HG03045 (cell line): ENCODE results near the gene CELF3.
"Not testable (repeated sequence)": the region's sequence is repeated elsewhere in the genome, so short reads cannot be mapped to it uniquely, and the experiment has no call there.

Experiments used
- ATAC-seq: cut with Tn5 transposase; IDR thresholded peaks from one replicate; pipeline ENCODE4 v1.9.1; 2021; ENCODE audit warnings: mild to moderate bottlenecking, moderate library complexity; ENCODE audit not compliant: unreplicated experiment

CELF3 gene

GRCh38 chr1:151704246-151704645, 12.4 kb downstream of the CELF3 start:
- ATAC-seq: no peak

DNA sequence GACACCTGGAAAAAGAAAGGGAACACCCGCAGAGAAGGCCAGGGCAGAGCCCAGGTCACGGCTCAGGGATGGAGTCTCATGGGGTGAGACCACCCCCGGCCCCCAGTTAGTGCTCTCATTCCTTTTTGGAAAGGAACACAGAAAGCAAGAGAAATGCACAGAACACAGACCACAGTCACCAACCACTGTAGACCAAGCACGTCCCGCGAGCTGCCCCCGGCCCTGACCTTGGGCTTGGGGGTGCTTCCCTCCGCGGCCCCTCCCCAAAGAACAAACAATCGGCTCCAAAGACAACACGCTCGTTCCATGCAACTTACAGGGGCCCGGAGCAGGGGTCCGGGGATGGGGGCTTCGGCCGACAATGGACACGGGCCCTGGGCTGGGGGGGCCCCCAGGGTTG, 12.8 kb downstream of the CELF3 start:
- no peak for ATAC-seq

DNA sequence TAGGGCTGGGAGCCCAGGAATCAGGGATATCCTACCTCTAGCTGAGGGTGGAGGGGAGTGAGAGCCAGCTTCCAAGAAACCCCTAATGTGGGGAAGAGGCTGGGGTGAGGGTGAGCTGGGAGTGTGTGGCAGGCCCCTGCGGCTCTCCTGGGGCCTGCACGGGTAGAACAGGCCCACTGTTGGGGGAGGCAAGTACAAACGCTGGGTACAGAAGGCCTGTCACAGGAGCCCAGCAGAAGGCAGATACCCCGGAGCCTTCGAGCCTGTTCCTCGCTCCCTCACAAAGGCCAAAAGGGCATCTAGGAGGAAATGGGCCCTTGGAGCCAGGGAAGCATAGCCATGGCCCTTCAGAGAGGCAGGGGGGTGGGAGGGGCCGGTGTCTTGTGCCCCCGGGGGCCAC, 13.7 kb downstream of the CELF3 start:
- ATAC-seq: no peak

- ATAC-seq: no peak
These were observed 15.1 kb downstream of the CELF3 start for GRCh38 chr1:151701515-151701914.

DNA sequence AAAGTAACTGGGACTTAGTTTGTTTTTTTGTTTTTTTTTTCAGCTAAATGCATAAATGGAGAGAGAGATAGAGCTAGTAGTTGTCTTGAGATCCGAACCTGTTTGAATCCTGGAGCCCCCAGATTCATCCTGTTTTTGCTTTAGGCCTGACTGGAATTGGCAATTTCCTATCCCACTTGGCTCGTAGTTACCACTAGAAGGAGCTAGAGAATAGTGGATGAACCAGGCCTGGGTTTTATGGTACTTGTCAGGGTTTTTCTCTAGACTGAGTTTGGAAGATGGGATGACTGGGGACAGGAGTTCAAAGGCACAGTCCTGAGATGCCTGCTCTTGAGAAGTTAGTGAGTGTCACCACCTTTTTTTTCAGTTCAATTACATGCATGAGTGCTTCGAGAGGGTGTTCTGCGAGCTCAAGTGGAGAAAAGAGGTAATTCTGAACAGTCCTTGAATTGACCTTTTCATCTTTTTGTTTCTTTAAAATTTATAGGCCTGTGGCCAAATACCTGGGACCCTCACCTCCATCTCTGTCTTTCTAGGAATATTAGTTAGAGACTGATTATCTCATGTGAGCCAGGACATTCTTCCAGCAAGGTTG, 23.4 kb downstream of the CELF3 start:
- no peak for ATAC-seq

- ATAC-seq: no peak
These were observed 24.4 kb downstream of the CELF3 start for GRCh38 chr1:151692226-151692625.

DNA sequence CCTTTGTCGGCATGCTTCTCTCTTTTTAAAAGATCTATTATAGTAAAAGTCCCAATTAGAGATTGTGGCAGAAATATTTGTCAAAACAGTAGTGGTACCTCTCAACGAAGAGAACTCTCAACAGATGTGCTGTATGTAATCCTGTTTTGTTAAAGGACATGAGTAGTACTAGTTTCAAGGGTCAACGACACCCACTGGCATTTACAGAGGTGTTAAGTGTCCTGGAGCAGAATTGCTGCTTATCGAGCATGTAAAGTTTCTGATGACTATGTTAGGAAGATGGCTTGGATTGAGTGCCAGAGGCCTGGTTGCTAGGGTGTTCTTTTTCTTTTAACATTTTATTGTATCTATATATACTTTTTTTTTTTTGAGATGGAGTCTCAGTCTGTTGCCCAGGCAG, 27.1 kb downstream of the CELF3 start:
- ATAC-seq: no peak

DNA sequence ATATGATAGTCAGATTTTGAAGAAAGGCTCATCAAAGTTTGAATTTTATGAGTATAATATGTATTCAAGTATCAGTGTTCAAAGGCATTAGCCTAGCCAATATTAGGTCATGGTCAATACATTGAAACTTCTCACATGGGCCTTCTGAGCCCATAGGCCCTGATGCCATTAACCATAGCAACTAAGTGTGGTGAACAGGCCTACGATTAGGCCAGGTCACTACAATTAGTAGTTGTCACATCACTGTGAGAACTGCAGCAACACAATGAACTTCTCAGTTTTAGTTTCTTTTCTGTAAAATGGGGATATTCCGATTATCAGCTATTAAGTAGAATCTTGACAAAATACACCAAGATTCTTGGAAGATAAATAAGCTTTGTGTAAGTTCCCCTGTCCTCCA, 30.0 kb downstream of the CELF3 start:
- no peak for ATAC-seq

- ATAC-seq: no peak
These were observed 32.5 kb downstream of the CELF3 start for GRCh38 chr1:151684128-151684527.

DNA sequence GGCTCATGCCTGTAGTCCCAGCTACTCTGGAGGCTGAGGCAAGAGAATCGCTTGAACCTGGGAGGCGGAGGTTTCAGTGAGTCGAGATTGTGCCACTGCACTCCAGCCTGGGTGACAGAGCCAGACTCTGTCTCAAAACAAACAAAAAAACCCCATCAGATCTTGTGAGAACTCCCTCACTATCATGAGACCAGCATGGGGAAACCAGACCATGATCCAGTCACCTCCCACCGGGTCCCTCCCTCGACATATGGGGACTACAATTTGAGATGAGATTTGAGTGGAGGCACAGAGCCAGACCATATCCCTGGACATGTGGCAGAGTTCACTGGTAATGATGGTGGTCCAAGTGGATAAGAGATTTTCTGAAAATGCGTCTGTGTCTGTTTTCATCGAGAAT, 33.7 kb downstream of the CELF3 start:
- ATAC-seq: not testable (repeated sequence)

- ATAC-seq: no peak
These were observed 34.7 kb downstream of the CELF3 start for GRCh38 chr1:151681923-151682322.

DNA sequence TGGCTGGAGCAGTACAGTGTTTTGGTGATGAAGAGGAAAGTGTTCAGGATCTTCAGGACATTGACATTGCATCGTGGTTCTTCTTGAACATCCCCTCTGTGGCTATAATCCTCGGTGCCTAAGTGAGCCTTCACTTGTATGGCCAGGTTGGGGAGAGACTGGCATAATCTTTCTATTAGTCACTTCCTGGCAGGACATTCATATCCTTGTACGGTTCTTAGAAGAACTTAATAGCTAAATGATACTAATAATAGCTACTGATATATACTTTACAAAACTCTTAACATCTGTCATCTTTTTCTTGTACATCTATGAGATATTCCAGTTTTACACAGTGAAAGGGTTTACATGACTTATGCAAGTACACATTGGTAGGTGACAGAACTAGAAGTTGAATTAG, 35.8 kb downstream of the CELF3 start:
- ATAC-seq: no peak

GRCh38 chr1:151680391-151680790, 36.2 kb downstream of the CELF3 start:
- ATAC-seq: no peak

GRCh38 chr1:151673407-151673806, 43.2 kb downstream of the CELF3 start:
- ATAC-seq: no peak

- not testable (repeated sequence) for ATAC-seq
These were observed 46.4 kb downstream of the CELF3 start for GRCh38 chr1:151670036-151670675.

- ATAC-seq: no peak
These were observed 48.5 kb downstream of the CELF3 start for GRCh38 chr1:151668090-151668489.

GRCh38 chr1:151661751-151662150, 54.9 kb downstream of the CELF3 start:
- no peak for ATAC-seq

GRCh38 chr1:151655371-151655770, 61.2 kb downstream of the CELF3 start:
- no peak for ATAC-seq

- no peak for ATAC-seq
These were observed 63.2 kb downstream of the CELF3 start for GRCh38 chr1:151653397-151653796.
